Fibroblast of the aortic adventitia (primary cell): Measurements from ENCODE around the gene TTC23. TPM values are rescaled to one million over a fixed set of nuclear protein-coding genes. Genes with fewer than 3 reads are reported as not detected.

Source experiments
- DNase-seq: peaks from one replicate; pipeline ENCODE4 v3.0.0-alpha.2; 2010; ENCODE audit warnings: low read depth
- H3K4me3 ChIP-seq: 2 replicates; pipeline ENCODE4 v1.5.1; 2011; ENCODE audit warnings: low read depth, mild to moderate bottlenecking, control low read depth, low read length, moderate library complexity
- total RNA-seq: library from RNA; depleted of rRNA; stranded (reverse); fragments of >200 nt; gene quantifications from 2 replicates; pipeline ENCODE4 v1.2.3, GENCODE V29; 2012; ENCODE audit warnings: low replicate concordance
- TF ChIP-seq, protein P1 (sequence below): IDR thresholded peaks from 2 replicates; pipeline ENCODE4 v1.5.1; 2011; ENCODE audit warnings: mild to moderate bottlenecking, low read length, control low read depth, inconsistent platforms; ENCODE audit not compliant: insufficient read depth

The TTC23 gene
- total RNA-seq, 1 donor: 36.7 TPM

DNA sequence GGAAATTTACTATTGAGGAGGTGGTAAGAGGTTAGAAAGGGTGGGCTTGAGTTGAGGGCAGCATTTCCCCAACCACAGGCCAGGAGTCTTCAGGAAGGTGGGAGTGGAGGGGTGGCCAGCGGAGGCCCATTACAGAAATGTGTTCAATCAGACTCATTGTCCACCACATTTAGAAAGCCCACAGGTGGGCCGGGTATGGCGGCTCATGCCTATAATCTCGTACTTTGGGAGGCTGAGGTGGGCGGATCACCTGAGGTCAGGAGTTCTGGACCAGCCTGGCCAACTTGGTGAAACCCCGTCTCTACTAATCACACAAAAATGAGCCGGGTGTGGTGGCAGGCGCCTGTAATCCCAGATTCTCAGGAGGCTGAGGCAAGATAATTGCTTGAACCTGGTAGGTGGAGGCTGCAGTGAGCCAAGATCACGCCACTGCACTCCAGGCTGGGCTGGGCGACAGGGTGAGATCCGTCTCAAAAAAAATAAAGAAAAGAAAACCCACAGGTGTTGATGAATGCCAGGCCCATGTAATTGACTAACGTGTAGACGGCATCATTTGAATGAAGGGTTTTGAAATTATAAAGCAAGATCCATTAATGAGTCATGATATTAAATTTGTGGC, 156.7 kb downstream of the TTC23 start:
- TF ChIP-seq, protein P1, sequence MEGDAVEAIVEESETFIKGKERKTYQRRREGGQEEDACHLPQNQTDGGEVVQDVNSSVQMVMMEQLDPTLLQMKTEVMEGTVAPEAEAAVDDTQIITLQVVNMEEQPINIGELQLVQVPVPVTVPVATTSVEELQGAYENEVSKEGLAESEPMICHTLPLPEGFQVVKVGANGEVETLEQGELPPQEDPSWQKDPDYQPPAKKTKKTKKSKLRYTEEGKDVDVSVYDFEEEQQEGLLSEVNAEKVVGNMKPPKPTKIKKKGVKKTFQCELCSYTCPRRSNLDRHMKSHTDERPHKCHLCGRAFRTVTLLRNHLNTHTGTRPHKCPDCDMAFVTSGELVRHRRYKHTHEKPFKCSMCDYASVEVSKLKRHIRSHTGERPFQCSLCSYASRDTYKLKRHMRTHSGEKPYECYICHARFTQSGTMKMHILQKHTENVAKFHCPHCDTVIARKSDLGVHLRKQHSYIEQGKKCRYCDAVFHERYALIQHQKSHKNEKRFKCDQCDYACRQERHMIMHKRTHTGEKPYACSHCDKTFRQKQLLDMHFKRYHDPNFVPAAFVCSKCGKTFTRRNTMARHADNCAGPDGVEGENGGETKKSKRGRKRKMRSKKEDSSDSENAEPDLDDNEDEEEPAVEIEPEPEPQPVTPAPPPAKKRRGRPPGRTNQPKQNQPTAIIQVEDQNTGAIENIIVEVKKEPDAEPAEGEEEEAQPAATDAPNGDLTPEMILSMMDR: no peak
- H3K4me3 ChIP-seq: no peak overlapping the region
- no peak for DNase-seq

DNA sequence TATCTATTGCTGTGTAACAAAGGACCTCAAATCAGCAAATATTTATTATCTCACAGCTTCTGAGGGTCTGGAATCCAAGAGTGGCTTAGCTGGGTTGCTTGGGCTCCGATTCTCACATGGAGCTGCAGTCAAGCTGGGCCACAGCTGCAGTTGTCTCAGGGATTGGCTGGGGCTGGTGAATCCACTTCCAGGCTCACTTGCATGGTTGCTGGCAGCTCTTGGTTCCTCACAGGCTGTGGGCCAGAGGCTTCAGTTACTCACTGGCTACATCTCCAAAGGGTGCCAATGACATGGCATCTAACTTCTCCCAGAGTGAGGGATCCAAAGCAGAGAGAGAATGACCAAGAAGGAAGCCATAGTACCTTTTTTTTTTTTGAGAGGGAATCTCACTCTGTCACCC, 158.4 kb downstream of the TTC23 start:
- no peak overlapping the region for H3K4me3 ChIP-seq
- TF ChIP-seq, protein P1: no peak
- no peak for DNase-seq

DNA sequence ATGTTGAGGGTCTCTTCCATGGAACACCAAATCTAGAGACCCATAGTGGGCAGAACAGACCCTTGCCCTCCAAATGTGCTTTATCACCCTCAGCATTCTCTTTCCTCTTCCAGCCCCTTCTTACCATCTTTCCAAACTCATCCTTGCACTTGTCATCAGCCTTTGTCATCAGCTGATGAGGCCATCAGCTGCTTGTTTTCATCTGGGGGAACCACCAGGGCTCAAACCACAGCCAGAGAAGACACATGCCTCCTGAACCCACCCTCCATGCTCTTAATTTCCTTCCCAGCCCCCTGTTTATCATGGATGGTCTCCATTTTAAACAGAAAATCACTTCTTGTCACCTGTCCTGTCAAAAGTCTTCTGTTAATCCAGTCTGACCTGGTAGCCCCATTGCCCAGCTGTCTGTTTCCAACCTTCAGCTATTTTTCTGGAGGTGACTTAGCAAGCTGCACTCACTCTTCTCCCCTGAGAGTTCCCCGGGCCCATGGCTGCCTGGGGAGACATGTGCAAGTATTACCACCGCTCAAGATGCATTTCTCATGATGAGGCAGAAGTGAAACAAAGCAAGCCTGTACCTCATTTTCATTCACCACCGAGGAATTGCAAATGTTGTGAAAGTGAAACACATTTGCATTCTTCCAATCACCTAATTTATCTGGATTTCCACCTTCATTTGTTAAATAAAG, 159.2 kb downstream of the TTC23 start:
- TF ChIP-seq, protein P1: no peak
- H3K4me3 ChIP-seq: no peak overlapping the region
- DNase-seq: no peak

DNA sequence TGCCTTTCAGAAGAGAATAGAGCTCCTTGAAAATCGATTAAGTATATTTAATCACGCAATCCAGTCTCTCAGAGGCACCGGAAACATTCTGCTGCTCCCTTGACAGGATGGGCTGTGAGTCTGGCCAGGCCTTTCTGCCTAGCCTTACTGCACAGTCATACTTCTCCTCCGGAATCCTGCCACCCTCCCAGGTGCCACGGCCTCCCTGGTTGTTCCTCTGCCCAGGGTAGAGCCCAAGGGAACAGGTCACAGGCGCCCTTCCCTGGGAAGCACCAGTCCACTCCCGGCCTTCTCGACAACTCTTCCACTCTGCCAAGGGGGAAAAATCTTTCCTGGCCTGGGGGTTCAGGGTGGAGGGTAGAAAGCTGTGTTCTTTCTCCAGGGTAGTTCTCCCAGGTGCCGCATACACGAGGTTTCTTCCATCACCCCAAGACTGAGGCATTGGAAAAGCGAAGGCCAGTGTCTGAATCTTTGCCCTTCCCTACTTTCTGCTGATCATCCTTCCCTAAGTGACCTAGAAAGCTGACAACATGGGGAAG, 161.9 kb downstream of the TTC23 start:
- H3K4me3 ChIP-seq: no peak overlapping the region
- TF ChIP-seq, protein P1: no peak
- no peak for DNase-seq

DNA sequence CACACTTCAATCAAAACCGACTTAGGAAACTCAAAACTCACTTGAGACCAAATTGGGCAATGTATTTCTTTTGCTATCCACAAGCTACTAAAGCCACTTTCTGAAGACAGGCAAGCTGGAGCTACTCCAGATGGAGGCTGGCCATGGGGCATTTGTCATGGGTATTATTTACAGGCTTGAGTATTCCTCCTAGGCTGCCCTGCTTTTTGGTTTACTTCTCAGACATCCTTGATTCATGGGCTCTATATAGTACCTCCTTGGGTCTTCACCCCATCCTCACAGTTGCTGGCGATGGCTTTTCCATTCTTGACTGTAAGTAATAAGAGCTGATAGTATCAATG, 163.1 kb downstream of the TTC23 start:
- no peak overlapping the region for H3K4me3 ChIP-seq
- DNase-seq: no peak
- TF ChIP-seq, protein P1: no peak

Other genes with a start within 250 kb of the TTC23 start
- gene PGPEP1L, start 241.8 kb downstream of the TTC23 start, total RNA-seq: not detected in 2 replicates
- gene SYNM, start 144.5 kb downstream of the TTC23 start, total RNA-seq: 3.4 and 6.2 TPM in 2 replicates
- 10.4 and 28.0 TPM in 2 replicates for gene LRRC28, start 1.9 kb upstream of the TTC23 start, total RNA-seq